HUDEP-2 (cell line): Measurements from ENCODE around the gene ALDH4A1.
"Not testable (repeated sequence)": the region's sequence is repeated elsewhere in the genome, so short reads cannot be mapped to it uniquely, and the experiment has no call there.

Experiments
- DNase-seq, 76 experiments: peaks; one replicate each; lab custom pipeline; 2025; ENCODE audit not compliant: unreplicated experiment in 76 of 76; lab: John Stamatoyannopoulos, UW

The ALDH4A1 gene

GRCh38 chr1:18881164-18881563 is 21.2 kb downstream of the ALDH4A1 start:
- no peak for DNase-seq

- no peak for DNase-seq
Observed at GRCh38 chr1:18880585-18880984, 21.8 kb downstream of the ALDH4A1 start.

GRCh38 chr1:18879791-18880309 is 22.5 kb downstream of the ALDH4A1 start:
- DNase-seq: no peak

- no peak for DNase-seq
Observed at GRCh38 chr1:18879215-18879790, 23.1 kb downstream of the ALDH4A1 start.

- DNase-seq: no peak
Observed at GRCh38 chr1:18878538-18879214, 23.7 kb downstream of the ALDH4A1 start.

GRCh38 chr1:18877282-18877681 is 25.1 kb downstream of the ALDH4A1 start:
- no peak for DNase-seq

GRCh38 chr1:18876210-18876609 is 26.1 kb downstream of the ALDH4A1 start:
- DNase-seq: no peak

- no peak for DNase-seq
Observed at GRCh38 chr1:18875796-18876128, 26.6 kb downstream of the ALDH4A1 start.

GRCh38 chr1:18875107-18875795 is 27.1 kb downstream of the ALDH4A1 start:
- peak in 62 of 76 experiments; percentile 4 to 81 (median 49) for DNase-seq

- no peak for DNase-seq
Observed at GRCh38 chr1:18874600-18874999, 27.8 kb downstream of the ALDH4A1 start.

GRCh38 chr1:18874036-18874435 is 28.3 kb downstream of the ALDH4A1 start:
- peak in 1 of 76 experiments; percentile 37 for DNase-seq

- no peak for DNase-seq
Observed at GRCh38 chr1:18872071-18872611, 30.2 kb downstream of the ALDH4A1 start.

GRCh38 chr1:18871401-18872070 is 30.8 kb downstream of the ALDH4A1 start:
- DNase-seq: no peak

- DNase-seq: no peak
Observed at GRCh38 chr1:18870957-18871356, 31.4 kb downstream of the ALDH4A1 start.

GRCh38 chr1:18870595-18870865 is 31.8 kb downstream of the ALDH4A1 start:
- DNase-seq: not testable (repeated sequence)

GRCh38 chr1:18869847-18870594 is 32.3 kb downstream of the ALDH4A1 start:
- DNase-seq: no peak

- DNase-seq: no peak
Observed at GRCh38 chr1:18868801-18869424, 33.4 kb downstream of the ALDH4A1 start.

GRCh38 chr1:18868354-18868753 is 34.0 kb downstream of the ALDH4A1 start:
- DNase-seq: no peak

GRCh38 chr1:18866846-18867245 is 35.5 kb downstream of the ALDH4A1 start:
- no peak for DNase-seq

- DNase-seq: no peak
Observed at GRCh38 chr1:18866314-18866713, 36.0 kb downstream of the ALDH4A1 start.
